HepG2 (cell line): ENCODE measurements around the gene ITGAV. TPM values are rescaled to one million over a fixed set of nuclear protein-coding genes. Genes with fewer than 3 reads are reported as not detected.

Experiments used
- ARID2 ChIP-seq: sonication (generic); formaldehyde crosslinking; IDR thresholded peaks from 2 replicates; pipeline ENCODE4 v1.8.1; 2022; ENCODE audit warnings: mild to moderate bottlenecking, missing genetic modification reagents, borderline replicate concordance
- ATF2 ChIP-seq: sonication (generic); formaldehyde crosslinking; IDR thresholded peaks from 2 replicates; pipeline ENCODE4 v1.4.0; 2020; ENCODE audit warnings: missing genetic modification reagents
- BRD4 ChIP-seq: sonication (generic); formaldehyde crosslinking; IDR thresholded peaks from 2 replicates; pipeline ENCODE4 v1.4.0; 2020; ENCODE audit warnings: missing genetic modification reagents
- CBX2 ChIP-seq, 2 experiments: fragments of 200-600 bp in 1 of 2; sonication (generic); formaldehyde crosslinking in 1 of 2; IDR thresholded peaks; 2 replicates each; pipeline versions ENCODE4 v1.7.0 to v1.8.1; 2018 to 2022; ENCODE audit warnings: low read depth in 2 of 2, low read length in 1 of 2, mild to moderate bottlenecking in 1 of 2, missing genetic modification reagents in 1 of 2
- ELF3 ChIP-seq: IDR thresholded peaks from 2 replicates; pipeline ENCODE4 v1.6.1; 2016; ENCODE audit warnings: missing genetic modification reagents, missing compliant biosample characterization
- ERF ChIP-seq: IDR thresholded peaks from 2 replicates; pipeline ENCODE4 v1.6.1; 2018; ENCODE audit warnings: missing biosample characterization, missing genetic modification reagents
- KDM6A ChIP-seq: IDR thresholded peaks from 2 replicates; pipeline ENCODE4 v1.6.1; 2016; ENCODE audit warnings: low read depth
- KLF13 ChIP-seq: sonication (generic); formaldehyde crosslinking; IDR thresholded peaks from 2 replicates; pipeline ENCODE4 v1.4.0; 2020; ENCODE audit warnings: mild to moderate bottlenecking, missing genetic modification reagents
- RCOR2 ChIP-seq: IDR thresholded peaks from 2 replicates; pipeline ENCODE4 v1.6.1; 2016; ENCODE audit warnings: missing biosample characterization, missing genetic modification reagents
- RXRB ChIP-seq: IDR thresholded peaks from 2 replicates; pipeline ENCODE4 v1.6.1; 2016; ENCODE audit warnings: borderline replicate concordance, missing genetic modification reagents, missing compliant biosample characterization
- SAP130 ChIP-seq: IDR thresholded peaks from 2 replicates; pipeline ENCODE4 v1.6.1; 2016; ENCODE audit warnings: low read depth
- SCMH1 ChIP-seq: sonication (generic); formaldehyde crosslinking; IDR thresholded peaks from 2 replicates; pipeline ENCODE4 v1.9.0; 2021; ENCODE audit warnings: missing genetic modification reagents, mild to moderate bottlenecking, borderline replicate concordance
- SP1 ChIP-seq, 2 experiments: fragments of 450-650 bp in 1 of 2; sonication (generic) in 1 of 2; formaldehyde crosslinking in 1 of 2; IDR thresholded peaks; 2 replicates each; pipeline versions ENCODE4 v1.4.0 to v1.6.1; 2016 to 2020; ENCODE audit warnings: missing genetic modification reagents in 1 of 2
- TBX3 ChIP-seq: fragments of 450-650 bp; IDR thresholded peaks from 2 replicates; pipeline ENCODE4 v1.6.1; 2017; ENCODE audit warnings: antibody characterized with exemption, mild to moderate bottlenecking, inconsistent platforms, borderline replicate concordance
- THRA ChIP-seq: sonication (generic); formaldehyde crosslinking; IDR thresholded peaks from 2 replicates; pipeline ENCODE4 v1.4.0; 2020; ENCODE audit warnings: missing genetic modification reagents, borderline replicate concordance
- ZBTB37 ChIP-seq: sonication (generic); formaldehyde crosslinking; IDR thresholded peaks from 2 replicates; pipeline ENCODE4 v1.4.0; 2020; ENCODE audit warnings: mild to moderate bottlenecking, missing genetic modification reagents
- ZNF230 ChIP-seq: sonication (generic); formaldehyde crosslinking; IDR thresholded peaks from 2 replicates; pipeline ENCODE4 v1.4.0; 2020; ENCODE audit warnings: mild to moderate bottlenecking, missing genetic modification reagents
- ZNF235 ChIP-seq: sonication (generic); formaldehyde crosslinking; IDR thresholded peaks from 2 replicates; pipeline ENCODE4 v1.8.1; 2023; ENCODE audit warnings: mild to moderate bottlenecking, missing genetic modification reagents, borderline replicate concordance
- ZNF292 ChIP-seq: sonication (generic); formaldehyde crosslinking; IDR thresholded peaks from 2 replicates; pipeline ENCODE4 v1.8.1; 2022; ENCODE audit warnings: mild to moderate bottlenecking, low read depth, missing genetic modification reagents, borderline replicate concordance
- ZNF382 ChIP-seq: sonication (generic); formaldehyde crosslinking; IDR thresholded peaks from 2 replicates; pipeline ENCODE4 v1.5.0; 2020; ENCODE audit warnings: missing genetic modification reagents, mild to moderate bottlenecking, borderline replicate concordance
- ZNF430 ChIP-seq: sonication (generic); formaldehyde crosslinking; IDR thresholded peaks from 2 replicates; pipeline ENCODE4 v1.9.0; 2021; ENCODE audit warnings: mild to moderate bottlenecking, missing genetic modification reagents
- ZNF543 ChIP-seq: sonication (generic); formaldehyde crosslinking; IDR thresholded peaks from 2 replicates; pipeline ENCODE4 v1.4.0; 2020; ENCODE audit warnings: mild to moderate bottlenecking, missing genetic modification reagents
- ZNF552 ChIP-seq: sonication (generic); formaldehyde crosslinking; IDR thresholded peaks from 2 replicates; pipeline ENCODE4 v1.9.0; 2022; ENCODE audit warnings: missing genetic modification reagents, mild to moderate bottlenecking, borderline replicate concordance
- ZNF605 ChIP-seq: sonication (generic); formaldehyde crosslinking; IDR thresholded peaks from 2 replicates; pipeline ENCODE4 v1.8.0; 2022; ENCODE audit warnings: mild to moderate bottlenecking, missing genetic modification reagents
- ZNF670 ChIP-seq: sonication (generic); formaldehyde crosslinking; IDR thresholded peaks from 2 replicates; pipeline ENCODE4 v1.8.0; 2022; ENCODE audit warnings: mild to moderate bottlenecking, missing genetic modification reagents, borderline replicate concordance
- ZNF792 ChIP-seq: IDR thresholded peaks from 2 replicates; pipeline ENCODE4 v1.6.1; 2016
- polyA plus RNA-seq, 8 experiments: library from polyadenylated mRNA; depleted of rRNA in 3 of 8; stranded (reverse) in 7 of 8; unstranded in 1 of 8; fragments of >200 nt; fragmentation: Illumina TruSeq in 4 of 8; extraction: Trizol in 4 of 8; gene quantifications; 2 replicates each; pipeline versions ENCODE4 v1.2.1 to v1.2.3, GENCODE V29; 2011 to 2016; ENCODE audit warnings: low read depth in 4 of 8, missing spikeins in 1 of 8, mixed read lengths in 1 of 8; ENCODE audit not compliant: insufficient read depth in 1 of 8
- total RNA-seq, 5 experiments: library from RNA; depleted of rRNA; stranded (reverse); fragments of >200 nt; fragmentation: Illumina TruSeq; extraction: Trizol; gene quantifications; 2 replicates each; pipeline ENCODE4 v1.2.3, GENCODE V29; 2016; ENCODE audit warnings: low read depth in 1 of 5
- TF ChIP-seq, protein P1 (sequence below): IDR thresholded peaks from 2 replicates; pipeline ENCODE4 v1.6.1; 2018; ENCODE audit warnings: missing genetic modification reagents

The ITGAV gene
- total and polyA plus RNA-seq, 2 of the 13 experiments (the other 11 are each of a cell fraction or from before 2014, with no cell fraction given) = 59.1 to 60.4 TPM

- TF ChIP-seq ZBTB37 (no peak), ARID2 (CRISPR knock-in tag) (no peak), ZNF670 (CRISPR knock-in tag) (no peak), CBX2 (IDR thresholded peaks at IDR 0.05; ENCODE audit: low read depth, low read length) (no peak), CBX2 (CRISPR knock-in tag; IDR thresholded peaks at IDR 0.05; ENCODE audit: low read depth) (no peak), BRD4 (CRISPR knock-in tag) (no peak), ZNF230 (CRISPR knock-in tag) (peak; percentile 63; the same call in 1 of the 2 replicates), ZNF292 (CRISPR knock-in tag) (no peak), RCOR2 (no peak), THRA (CRISPR knock-in tag) (0 out of 2 replicates have a peak, but pooled peaks have one; percentile 22), ZNF792 (CRISPR knock-in tag) (no peak), KLF13 (no peak), SAP130 (CRISPR knock-in tag) (peak; percentile 46; the same call in 1 of the 2 replicates), RXRB (CRISPR knock-in tag) (0 out of 2 replicates have a peak, but pooled peaks have one; percentile 28), TBX3 (no peak), ATF2 (0 out of 2 replicates have a peak, but pooled peaks have one; percentile 24), SCMH1 (CRISPR knock-in tag) (no peak), KDM6A (CRISPR knock-in tag) (no peak), ERF (CRISPR knock-in tag) (0 out of 2 replicates have a peak, but pooled peaks have one; percentile 60), ZNF552 (CRISPR knock-in tag) (no peak), ZNF605 (CRISPR knock-in tag) (no peak), ZNF235 (CRISPR knock-in tag) (no peak), ELF3 (CRISPR knock-in tag) (0 out of 2 replicates have a peak, but pooled peaks have one; percentile 38), ZNF382 (CRISPR knock-in tag) (no peak), ZNF430 (no peak), ZNF543 (CRISPR knock-in tag) (no peak), SP1 (IDR thresholded peaks at IDR 0.05) (no peak), SP1 (CRISPR knock-in tag; IDR thresholded peaks at IDR 0.05) (no peak)
- TF ChIP-seq, protein P1, sequence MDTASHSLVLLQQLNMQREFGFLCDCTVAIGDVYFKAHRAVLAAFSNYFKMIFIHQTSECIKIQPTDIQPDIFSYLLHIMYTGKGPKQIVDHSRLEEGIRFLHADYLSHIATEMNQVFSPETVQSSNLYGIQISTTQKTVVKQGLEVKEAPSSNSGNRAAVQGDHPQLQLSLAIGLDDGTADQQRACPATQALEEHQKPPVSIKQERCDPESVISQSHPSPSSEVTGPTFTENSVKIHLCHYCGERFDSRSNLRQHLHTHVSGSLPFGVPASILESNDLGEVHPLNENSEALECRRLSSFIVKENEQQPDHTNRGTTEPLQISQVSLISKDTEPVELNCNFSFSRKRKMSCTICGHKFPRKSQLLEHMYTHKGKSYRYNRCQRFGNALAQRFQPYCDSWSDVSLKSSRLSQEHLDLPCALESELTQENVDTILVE (CRISPR knock-in tag) = 0 out of 2 replicates have a peak, but pooled peaks have one; percentile 57
Measured at GRCh38 chr2:186641807-186642321, 52.0 kb downstream of the ITGAV start (continued).
